ENCODE results near the gene MLST8.

The MLST8 gene, protein sequence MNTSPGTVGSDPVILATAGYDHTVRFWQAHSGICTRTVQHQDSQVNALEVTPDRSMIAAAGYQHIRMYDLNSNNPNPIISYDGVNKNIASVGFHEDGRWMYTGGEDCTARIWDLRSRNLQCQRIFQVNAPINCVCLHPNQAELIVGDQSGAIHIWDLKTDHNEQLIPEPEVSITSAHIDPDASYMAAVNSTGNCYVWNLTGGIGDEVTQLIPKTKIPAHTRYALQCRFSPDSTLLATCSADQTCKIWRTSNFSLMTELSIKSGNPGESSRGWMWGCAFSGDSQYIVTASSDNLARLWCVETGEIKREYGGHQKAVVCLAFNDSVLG

DNA sequence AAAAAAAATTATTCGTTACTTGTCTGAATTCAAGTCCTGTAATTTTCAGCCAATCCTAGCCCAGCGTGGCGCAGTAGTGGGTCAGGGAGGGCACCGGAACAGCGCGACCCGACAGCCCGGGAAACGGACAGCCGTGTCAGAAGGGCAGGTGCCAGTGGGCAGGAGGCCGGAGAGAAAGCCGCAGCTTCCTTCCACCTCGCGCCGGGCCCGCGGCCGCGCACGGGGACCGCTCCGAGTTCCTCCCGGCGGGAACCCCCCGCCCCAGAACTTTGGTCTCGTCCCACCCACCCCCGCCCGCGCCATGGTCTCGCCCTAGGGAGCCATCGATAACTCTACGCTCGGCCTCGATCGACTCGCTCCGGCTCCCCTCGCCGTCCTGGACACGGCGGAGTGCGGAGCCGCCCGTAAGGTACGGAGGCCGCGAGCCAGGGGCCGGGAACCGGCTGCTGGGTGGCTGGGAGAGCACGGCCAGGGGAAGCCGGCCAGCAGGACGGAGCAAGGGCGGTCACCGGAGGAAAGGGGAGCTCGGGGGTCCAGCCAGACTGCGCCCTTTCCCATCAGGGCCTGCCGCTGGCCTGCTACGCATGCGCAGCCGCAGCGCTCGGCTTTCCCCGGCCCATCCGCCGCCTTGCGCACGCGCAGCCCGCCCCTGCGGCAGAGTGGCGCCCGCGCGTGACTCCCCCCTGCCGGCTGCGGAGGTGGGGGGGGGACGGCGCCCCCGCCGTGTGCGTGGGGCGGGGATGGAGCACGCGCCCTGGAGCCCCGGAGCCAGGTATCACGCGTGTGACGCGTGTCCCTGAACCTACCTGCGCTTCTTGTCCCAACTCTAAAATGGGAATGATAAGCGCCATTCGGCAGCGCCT lies at the start of gene MLST8:
Gene MLST8 (plus strand): TSS at position 351 of the 863 bp plus-strand sequence. CDS start 632 bp downstream, outside the sequence.
- in situ Hi-C loops (cut with MboI; ENCODE audit: low sequenced_read_pairs) = no loop called here

DNA sequence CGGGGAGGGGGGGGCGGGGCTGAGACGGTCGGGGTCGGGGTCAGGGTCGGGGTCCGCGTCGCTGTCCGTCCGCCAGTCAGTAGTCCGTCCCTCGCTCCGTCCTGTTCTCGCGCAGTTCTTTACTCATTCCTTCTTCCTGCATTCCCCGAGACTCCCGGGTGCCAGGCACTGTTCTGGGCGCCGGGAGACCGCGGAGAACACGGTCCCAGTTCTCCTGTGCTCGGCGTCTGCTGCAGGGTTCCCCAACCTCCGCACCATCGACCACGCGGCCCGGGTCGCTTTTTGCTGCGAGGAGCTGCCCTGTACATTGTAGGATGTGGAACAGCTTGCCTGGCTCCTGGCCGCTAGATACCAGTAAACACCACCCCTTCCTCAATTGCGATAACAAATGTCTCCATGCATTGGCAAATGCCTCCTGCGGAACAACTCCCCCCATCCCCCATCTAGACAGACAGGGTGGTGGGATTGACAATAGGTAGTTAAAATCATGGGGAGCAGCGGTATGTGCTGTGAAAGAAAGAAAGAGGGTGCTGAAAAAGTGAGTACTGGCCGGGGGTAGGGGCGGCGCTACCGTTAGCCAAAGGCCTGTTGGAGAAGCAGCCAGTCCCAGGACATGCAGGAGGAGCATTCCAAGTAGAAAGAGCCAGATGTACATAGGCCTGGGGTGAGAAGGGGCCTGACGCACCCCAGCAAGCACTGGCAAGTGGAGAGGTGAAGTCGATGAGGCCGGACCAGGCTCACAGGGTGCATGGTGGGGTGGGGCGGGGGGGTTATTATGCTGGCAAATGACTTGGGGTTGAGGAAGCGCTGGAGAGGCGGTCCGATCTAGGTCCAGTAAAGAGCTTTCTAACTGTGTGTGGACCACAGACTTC lies 49.0 kb upstream of the MLST8 start:
- in situ Hi-C loops (cut with MboI; ENCODE audit: low sequenced_read_pairs) = no loop called here

DNA sequence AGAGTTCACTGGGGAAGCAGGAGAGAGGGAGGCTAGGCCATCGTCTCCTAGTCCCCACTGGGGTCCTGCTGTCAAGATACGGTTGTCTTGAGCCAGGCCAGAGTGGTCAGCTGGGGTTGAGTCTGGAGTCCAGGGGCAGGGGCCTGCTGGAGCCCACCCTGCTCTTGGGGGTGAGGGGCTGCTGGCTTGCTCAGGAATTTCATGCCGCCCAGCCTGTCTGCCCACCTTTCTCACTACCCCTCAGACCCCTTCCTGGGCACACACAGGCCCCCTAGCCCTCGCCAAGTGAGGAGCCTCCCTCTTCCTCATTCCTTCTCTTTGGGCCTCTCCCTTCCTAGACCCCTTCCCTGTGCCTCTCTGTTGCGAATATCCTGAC lies 48.4 kb upstream of the MLST8 start:
- in situ Hi-C loops (cut with MboI; ENCODE audit: low sequenced_read_pairs) = no loop called here

DNA sequence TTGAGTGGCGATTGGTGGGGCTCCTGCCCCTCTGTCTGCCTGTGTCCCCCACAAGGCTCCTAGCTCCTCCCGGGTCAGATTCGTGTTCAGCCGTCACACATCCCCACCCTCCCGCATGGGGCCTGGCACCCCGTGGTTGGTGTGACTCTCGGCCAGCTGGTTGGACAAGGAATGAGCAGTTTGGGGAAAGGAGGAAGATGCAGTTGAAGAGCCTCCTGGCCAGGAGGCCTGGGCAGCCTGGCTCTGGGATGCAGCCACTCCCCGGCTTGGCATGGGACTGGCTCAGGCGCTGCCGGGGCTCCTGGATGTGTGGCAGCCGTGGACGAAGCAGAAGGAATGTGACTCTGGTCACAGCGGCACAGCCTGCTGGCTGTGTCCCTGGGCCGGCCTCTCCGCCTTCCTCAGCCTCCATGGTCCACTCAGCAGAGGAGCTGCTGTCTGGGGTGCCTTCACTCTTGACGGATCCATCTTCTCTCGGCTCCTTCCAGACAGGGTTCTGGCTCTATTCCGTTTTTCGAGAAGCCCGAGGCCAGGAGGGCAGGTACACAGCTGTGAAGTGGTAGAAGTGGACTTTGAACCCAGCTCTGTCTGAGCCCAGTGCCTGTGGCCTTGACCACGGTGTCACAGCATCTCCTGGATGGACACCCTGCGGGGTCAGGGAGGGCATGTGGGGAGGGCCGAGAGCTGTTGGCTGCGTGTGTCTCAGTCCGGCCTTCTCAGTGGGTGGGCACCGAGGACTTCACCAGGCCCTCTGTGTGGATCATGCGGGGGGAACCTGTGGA lies 47.6 kb upstream of the MLST8 start:
- in situ Hi-C loops (cut with MboI; ENCODE audit: low sequenced_read_pairs) = no loop called here

DNA sequence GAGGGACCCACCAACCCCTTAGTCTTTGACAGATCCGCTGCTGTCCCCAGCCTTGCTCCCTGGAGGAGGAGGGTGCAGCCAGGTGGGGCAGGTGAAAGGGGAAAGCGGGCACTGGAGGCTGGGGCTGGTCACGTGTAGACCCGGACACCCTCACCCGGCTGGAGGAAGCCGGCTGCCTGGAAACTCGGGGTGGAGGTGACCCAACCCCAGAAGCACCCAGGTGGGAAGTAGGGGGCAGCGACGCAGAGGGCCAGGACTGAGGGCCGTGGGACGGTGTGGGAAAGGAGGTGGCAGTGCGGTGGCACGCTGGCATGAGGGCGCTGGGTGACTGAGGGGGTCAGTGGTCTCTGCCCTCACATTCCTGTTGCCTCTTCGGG lies 47.0 kb upstream of the MLST8 start:
- in situ Hi-C loops (cut with MboI; ENCODE audit: low sequenced_read_pairs) = no loop called here

DNA sequence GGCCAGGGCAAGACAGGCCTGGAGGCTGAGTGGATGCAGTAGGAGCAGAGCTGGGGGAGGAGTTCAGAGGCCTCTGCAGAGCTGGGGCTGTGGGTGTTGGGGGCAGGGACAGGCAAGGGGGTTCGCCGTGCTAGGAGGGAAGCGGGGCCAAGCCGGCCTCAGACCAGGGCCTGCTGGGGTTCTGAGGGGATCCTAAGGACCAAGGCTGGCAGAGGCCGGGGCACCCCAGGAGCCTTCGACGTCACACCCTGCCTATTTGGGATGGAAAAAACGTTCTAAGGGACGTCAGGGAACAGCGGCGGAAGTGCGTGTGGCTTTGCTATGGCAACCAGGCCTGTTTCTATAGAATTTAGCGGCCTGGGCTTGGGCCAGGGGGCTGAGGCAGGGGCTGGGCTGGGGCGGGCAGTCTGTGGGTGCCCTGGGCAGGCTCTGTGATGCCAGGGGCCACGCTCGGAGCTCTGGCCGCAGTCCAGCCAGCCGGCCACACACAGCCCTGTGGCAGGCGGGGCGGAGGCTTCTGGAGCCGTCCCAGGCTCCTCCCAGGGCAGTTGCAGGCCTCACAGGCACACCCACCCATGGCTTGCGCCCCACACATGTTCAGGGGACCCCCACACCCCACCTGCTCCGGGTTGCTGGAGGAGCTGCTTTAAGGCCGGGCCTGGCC lies 45.9 kb upstream of the MLST8 start:
- in situ Hi-C loops (cut with MboI; ENCODE audit: low sequenced_read_pairs) = no loop called here

DNA sequence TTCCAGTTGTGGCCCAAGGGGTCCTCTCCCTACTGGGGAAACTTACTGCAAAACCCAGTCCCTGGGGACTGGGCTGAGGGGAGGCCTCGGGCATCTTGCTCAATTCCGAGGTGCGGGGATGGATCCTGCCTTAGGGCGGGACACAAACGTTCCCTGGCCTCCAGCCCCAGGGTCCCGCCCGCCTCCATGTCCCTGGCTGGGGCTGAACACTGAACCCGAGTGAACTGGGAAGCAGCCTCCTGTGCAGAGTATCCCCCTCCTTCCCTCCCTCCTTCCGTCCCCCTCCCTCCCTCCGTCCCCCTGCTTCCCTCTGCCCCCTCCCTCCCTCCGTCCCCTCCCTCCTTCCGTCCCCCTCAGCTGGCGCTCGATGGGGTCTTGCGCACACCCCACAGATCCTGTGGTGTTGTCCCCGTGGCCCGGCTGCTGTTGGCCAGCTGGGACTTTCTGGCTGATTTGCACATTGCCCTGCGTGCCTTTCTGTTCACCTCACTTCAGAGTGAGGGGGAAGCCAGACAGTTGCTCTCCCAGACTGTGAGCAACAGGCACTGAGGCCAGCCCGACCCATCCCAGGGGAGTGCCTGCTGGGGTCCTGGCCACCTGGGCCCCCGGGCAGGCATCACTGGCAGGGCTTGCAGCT lies 44.2 kb upstream of the MLST8 start:
- in situ Hi-C loops (cut with MboI; ENCODE audit: low sequenced_read_pairs) = no loop called here

DNA sequence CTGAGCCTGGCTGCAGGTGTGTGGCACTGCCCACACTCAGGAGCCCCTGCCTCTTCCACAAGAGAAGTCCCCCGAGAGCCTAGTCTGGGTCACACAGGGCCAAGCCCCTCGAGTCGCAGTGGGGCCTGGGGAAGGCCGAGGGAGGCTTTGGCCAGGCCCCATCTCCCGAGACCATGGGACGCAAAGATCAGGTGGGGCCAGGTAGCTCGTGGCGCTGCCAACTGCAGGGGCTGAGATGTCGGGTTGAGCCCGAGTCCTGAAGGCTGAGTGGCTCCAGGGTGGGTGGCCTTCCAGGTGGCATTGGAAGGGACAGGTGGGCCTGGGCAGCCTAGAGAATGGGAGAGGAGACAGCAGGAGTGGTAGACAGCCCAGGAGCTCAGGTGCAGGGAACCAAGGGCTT lies 43.3 kb upstream of the MLST8 start:
- in situ Hi-C loops (cut with MboI; ENCODE audit: low sequenced_read_pairs) = no loop called here

DNA sequence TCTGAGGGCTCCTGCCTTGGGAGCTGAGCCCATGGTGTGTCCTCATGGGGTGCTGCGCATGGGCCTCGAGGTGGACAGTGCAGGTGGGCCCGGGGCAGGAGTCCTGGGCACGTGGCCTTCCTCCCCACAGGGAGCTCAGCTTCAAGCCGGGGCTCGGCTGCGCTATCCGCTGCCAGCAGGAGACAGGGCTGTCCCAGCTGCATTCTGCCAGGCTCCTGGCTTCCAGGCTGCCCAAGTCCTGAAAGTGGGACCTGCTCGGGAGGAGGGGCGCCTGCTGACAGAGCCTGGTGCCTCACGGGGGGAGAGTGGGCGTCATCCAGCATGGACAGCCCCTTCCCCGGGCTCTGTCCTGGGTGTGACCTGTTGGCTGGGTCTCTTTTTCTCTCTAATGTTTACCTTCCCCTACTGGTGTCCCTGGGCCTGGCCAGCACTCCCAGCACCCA lies 42.6 kb upstream of the MLST8 start:
- in situ Hi-C loops (cut with MboI; ENCODE audit: low sequenced_read_pairs) = no loop called here

DNA sequence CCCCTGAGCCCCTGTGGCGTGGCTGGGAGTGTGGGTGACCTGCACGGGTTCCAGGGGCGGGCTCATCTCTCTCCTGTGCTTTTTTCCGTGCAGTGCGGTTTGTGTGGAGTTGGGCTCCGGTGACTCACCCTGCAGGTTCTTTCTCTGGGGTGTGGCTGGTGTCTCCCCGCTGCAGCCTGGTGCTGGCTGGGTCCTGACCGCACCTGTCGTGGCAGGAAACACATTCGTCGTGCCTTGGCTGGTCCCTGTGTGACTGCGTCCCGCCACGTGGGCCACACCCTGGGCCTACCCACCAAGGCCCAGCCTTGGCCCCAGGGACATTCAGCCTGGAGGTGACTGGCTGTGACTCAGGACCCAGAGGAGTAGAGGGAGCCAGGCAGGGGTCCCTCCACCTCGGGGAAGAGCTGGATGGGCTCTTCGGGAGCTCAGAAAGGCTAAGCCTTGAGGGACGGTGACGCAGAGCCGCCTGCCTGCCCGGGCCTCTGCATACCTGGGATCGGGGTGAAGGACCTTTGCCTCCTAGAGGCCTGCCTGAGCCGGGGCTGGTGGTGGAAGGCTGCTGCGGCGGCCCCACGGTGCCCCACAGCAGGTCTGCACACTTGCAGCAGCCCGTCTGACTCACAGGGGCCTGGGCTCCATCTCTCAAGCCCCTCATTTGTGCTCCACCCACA lies 41.9 kb upstream of the MLST8 start:
- in situ Hi-C loops (cut with MboI; ENCODE audit: low sequenced_read_pairs) = no loop called here

DNA sequence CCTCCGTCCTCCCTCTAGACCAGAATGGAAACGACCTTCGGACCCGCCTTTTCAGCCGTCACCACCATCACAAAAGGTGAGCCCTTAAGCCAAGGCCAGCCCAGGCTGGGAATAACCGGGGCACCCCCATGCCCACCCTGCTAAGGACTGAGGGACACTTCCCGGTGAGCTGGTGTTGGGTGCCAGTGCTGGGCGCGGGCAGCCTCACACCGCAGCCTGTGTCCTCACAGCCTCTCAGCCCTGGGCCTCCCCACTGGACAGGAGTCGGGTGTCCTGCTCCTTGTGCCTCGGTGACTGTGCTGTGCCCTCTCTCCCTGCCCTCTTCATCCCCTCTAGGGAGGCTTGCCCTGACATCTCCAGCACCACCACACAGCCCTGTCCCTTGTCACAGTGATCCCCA lies 39.4 kb upstream of the MLST8 start:
- in situ Hi-C loops (cut with MboI; ENCODE audit: low sequenced_read_pairs) = no loop called here

DNA sequence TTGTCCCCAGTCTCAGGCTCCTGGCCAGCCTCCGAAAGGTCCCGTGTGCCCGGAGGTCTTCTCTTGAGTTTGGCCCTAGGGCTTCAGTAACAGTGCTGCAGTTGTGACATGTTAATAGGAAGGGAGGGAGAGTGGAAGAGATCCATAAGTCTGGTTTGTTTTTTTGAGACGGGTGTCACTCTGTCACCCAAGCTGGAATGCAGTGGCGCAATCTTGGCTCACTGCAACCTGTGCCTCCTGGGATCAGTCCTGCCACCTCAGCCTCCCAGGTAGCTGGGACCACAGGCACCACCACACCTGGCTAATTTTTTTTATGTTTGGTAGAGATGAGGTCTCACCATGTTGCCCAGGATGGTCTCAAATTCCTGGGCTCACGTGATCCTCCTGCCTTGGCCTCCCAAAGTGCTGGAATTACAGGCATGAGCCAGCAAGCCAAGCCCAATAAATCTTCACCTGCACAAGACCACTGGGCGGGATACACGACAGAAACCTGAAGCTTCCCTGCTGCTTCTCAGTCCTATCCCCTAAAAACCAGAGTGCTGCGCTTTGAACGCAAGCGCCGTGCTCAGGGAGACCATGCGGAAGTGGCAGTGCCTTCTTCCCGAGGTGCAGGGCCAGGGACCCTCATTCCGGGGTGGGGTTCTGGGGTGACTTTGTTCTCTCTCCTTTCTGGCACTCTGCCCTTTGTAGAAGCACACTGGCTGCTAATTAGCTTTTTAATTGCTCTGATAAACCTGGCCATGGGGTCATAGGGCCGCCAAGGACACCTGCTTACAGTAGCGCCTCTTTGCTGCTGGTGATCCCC lies 38.8 kb upstream of the MLST8 start:
- in situ Hi-C loops (cut with MboI; ENCODE audit: low sequenced_read_pairs) = no loop called here

DNA sequence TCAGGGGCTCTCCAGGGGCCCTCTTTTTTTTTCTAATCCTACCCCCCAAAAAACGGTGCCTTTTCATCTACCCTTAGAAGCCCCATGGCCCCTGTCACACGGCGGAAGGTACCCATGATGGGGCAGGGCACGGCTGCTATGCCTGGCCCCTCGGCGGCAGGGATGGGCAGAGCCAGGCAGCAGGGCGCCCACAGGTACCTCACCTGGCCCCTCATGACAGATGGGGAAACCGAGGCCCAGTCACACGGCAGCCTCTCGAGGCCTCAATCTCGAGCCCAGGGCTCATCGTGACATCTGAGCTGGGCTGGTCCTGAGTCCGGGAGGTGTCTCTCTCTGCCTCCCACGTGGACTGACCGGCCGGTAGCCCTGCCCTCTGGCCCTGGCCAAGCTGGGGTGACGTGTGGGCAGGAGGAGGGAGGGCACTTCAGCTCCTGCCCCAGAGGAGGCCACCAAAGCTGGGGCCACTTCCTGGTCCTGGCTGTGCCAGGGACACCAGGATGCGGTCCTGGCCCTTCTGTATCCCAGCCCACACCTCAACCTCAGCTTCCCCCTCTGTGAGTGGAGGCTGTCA lies 38.1 kb upstream of the MLST8 start:
- in situ Hi-C loops (cut with MboI; ENCODE audit: low sequenced_read_pairs) = no loop called here

DNA sequence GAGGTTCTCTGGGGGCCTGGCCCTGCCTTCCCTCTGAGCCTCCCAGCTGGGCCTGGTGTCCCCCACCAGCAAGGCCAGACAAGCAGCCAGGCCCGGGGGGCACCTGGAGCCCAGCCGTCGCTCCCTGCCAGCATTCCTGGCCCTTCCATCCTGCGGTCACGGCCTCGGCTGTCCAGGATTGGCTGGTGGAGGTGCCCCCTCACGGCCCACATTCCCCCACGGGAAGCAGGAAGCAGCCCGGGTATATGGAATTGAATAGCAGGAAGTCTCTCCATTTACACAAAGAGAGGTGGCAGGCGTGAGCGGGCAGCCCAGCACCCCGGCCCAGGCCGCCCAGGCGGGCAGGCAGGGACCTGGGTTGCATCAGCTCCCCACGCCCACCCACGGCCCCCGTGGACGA lies 35.2 kb upstream of the MLST8 start:
- in situ Hi-C loops (cut with MboI; ENCODE audit: low sequenced_read_pairs) = no loop called here

DNA sequence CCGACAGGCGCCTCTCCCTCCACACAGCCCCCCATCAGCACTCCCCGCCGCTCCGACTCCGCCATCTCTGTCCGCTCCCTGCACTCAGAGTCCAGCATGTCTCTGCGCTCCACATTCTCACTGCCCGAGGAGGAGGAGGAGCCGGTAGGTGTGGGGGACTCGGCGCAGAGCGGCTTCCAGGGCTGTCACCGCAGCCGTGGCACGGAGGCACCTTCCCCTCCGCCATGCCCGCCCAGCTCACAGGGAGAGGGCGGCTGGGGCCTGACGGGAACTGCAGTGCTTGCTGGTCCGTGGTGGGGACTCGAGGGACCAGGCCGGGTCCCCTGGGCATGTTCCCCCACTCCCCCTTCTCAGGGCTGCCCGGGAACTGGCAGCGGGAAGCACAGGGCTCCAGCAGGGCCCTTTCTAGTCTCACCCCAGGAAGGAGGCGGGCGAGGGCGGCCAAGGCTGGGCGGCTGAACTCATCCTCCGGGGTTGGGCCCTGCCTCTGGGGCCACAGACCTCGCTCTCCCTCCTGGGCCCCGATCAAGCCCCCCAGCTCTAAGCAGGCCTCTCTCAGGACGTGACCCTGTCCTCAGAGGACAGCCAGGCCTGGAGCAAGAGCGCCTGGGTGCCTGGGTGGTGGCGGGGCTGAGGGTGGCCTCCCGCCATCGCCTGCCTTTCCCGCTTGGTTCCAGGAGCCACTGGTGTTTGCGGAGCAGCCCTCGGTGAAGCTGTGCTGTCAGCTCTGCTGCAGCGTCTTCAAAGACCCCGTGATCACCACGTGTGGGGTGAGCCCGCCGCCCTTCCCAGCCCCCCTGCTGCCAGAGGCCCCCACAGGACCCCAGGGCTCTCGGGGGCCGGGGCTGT lies 34.4 kb upstream of the MLST8 start:
- in situ Hi-C loops (cut with MboI; ENCODE audit: low sequenced_read_pairs) = no loop called here

DNA sequence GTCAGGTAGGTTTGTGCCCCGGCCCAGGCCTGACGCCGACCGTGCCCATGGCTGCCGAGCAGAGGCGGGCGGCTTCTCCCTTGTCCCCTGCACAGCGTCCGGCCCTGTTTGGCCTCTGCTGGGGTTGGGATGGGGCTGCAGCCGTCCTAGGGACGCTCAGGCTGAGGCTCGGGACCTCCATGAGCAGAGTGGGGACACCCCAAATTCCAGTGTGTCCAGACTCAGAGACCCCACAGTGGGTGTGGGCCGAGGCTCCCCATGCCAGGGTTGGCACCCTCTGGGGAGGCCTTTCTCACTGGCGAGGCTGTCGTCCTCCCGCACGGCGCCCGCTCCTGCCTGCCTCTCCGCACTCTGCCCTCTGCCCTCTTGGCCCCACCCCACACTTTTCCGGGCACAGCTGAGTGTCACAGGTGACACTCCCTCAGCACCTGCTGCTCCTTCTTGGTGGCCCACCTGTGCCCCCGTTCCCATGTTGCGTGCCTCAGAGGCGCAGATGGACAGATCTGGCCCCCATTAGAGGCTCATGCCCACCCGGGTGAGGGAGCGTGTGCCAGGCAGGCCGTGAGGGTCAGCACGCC lies 33.6 kb upstream of the MLST8 start:
- in situ Hi-C loops (cut with MboI; ENCODE audit: low sequenced_read_pairs) = no loop called here

All from HL-60/S4 (cell line).